Smooth muscle cell (in vitro differentiated cells): ENCODE results near the gene PIEZO2. TPM values are rescaled to one million over a fixed set of nuclear protein-coding genes. Genes with fewer than 3 reads are reported as not detected.
A peak's percentile ranks its signal among the peaks of the same experiment; 100 is the strongest.
"Not testable (repeated sequence)": the region's sequence is repeated elsewhere in the genome, so short reads cannot be mapped to it uniquely, and the experiment has no call there.

Source experiments
- DNase-seq: peaks from one replicate; lab custom pipeline; 2025; ENCODE audit not compliant: unreplicated experiment; lab: John Stamatoyannopoulos, UW
- H2AFZ ChIP-seq: fragments of 200-600 bp; sonication (generic); 2 replicates; pipeline ENCODE4 v1.6.0; 2016; ENCODE audit warnings: antibody characterized with exemption, low read depth, mild to moderate bottlenecking
- H3F3A ChIP-seq: fragments of 200-600 bp; sonication (generic); 2 replicates; pipeline ENCODE4 v1.6.0; 2017; ENCODE audit warnings: antibody characterized with exemption, low read depth
- H3K27ac ChIP-seq: fragments of 200-600 bp; sonication (generic); 2 replicates; pipeline ENCODE4 v1.5.1; 2016; ENCODE audit warnings: low read depth, mild to moderate bottlenecking
- H3K27me3 ChIP-seq: fragments of 200-600 bp; sonication (generic); 2 replicates; pipeline ENCODE4 v1.6.1; 2016; ENCODE audit warnings: low read depth, mild to moderate bottlenecking
- H3K36me3 ChIP-seq: fragments of 200-600 bp; sonication (generic); 2 replicates; pipeline ENCODE4 v1.5.1; 2016; ENCODE audit warnings: low read depth
- H3K4me1 ChIP-seq: fragments of 200-600 bp; sonication (generic); 2 replicates; pipeline ENCODE4 v1.5.1; 2016; ENCODE audit warnings: low read depth
- H3K4me2 ChIP-seq: fragments of 200-600 bp; sonication (generic); 2 replicates; pipeline ENCODE4 v1.6.0; 2016; ENCODE audit warnings: mild to moderate bottlenecking
- H3K4me3 ChIP-seq: fragments of 200-600 bp; sonication (generic); 2 replicates; pipeline ENCODE4 v1.5.1; 2016; ENCODE audit warnings: mild to moderate bottlenecking
- H3K79me2 ChIP-seq: fragments of 200-600 bp; sonication (generic); 2 replicates; pipeline ENCODE4 v1.6.0; 2016; ENCODE audit warnings: low read depth, mild to moderate bottlenecking
- H3K9ac ChIP-seq: fragments of 200-600 bp; sonication (generic); 2 replicates; pipeline ENCODE4 v1.6.0; 2016; ENCODE audit warnings: low read depth
- H3K9me3 ChIP-seq: fragments of 200-600 bp; sonication (generic); replicated peaks from 2 replicates; pipeline ENCODE4 v1.5.1; 2016; ENCODE audit warnings: low read depth
- H4K20me1 ChIP-seq: fragments of 200-600 bp; sonication (generic); 2 replicates; pipeline ENCODE4 v1.6.0; 2016; ENCODE audit warnings: low read depth
- WGBS: methylation state at CpG from one replicate; pipeline ENCODE4 v1.1.7; 2016; ENCODE audit warnings: low lambda C conversion rate; 5-methylcytosine and 5-hydroxymethylcytosine counted together
- polyA plus RNA-seq: library from polyadenylated mRNA; unstranded; fragments of >200 nt; fragmentation: Nextera tagmentation; extraction: Ambion mirVana; gene quantifications from 2 replicates; pipeline ENCODE4 v1.2.1, GENCODE V29; 2016
- total RNA-seq: library from RNA; depleted of rRNA; stranded (reverse); fragments of >200 nt; gene quantifications from 2 replicates; pipeline ENCODE4 v1.2.3, GENCODE V29; 2014
- TF ChIP-seq, protein P1 (sequence below): fragments of 200-600 bp; sonication (generic); IDR thresholded peaks from 2 replicates; pipeline ENCODE4 v1.5.1; 2017; ENCODE audit warnings: borderline replicate concordance, mild to moderate bottlenecking, antibody characterized with exemption; ENCODE audit not compliant: insufficient read depth, poor library complexity, severe bottlenecking

The PIEZO2 gene
- total and polyA plus RNA-seq, 2 experiments from 2014 or later = 1.3 to 4.7 TPM

DNA sequence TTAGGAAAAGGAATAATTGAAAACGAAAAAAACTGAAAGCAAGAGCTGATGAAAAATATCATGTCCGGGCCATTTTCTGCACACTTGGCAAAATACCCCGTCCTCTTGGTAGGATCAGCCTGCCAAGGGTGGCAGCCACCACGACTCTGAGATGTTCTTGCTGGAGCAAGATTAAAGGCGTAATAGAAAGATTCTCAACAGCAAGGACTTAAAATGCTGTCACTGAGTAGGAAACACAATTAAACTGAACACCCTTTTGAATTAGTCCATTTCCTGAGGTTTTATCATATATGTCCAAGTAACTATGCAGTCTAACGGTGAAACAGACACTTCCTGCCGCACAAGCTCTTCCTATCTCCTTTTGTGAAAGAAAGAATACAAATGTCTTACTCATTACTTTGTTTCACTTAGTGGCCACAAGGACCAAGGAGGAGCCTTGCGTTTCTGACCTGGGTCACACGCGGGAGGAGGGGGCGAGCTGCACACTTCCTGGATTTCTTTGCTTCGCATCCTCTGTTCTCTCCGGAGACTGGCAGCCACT lies 222.7 kb downstream of the PIEZO2 start:
- 58% methylated on average over 13 of the region's 13 CpGs for WGBS
- no peak for DNase-seq
- Histone ChIP-seq H3K4me1 (peaks cover 10% of the 10 kb centered on the region), H3K4me3 (no peak overlapping the region), H4K20me1 (no peaks in the 10 kb centered on the region), H3K9ac (no peak overlapping the region), H3K36me3 (no peaks in the 10 kb centered on the region), H3K27me3 (no peaks in the 10 kb centered on the region), H3K79me2 (no peaks in the 10 kb centered on the region), H3K9me3 (no peaks in the 10 kb centered on the region), H2AFZ (no peak overlapping the region), H3K4me2 (peak overlapping the region; percentile 24), H3K27ac (peak overlapping the region; percentile 73), H3F3A (peaks cover 7% of the 10 kb centered on the region)
- TF ChIP-seq, protein P1, sequence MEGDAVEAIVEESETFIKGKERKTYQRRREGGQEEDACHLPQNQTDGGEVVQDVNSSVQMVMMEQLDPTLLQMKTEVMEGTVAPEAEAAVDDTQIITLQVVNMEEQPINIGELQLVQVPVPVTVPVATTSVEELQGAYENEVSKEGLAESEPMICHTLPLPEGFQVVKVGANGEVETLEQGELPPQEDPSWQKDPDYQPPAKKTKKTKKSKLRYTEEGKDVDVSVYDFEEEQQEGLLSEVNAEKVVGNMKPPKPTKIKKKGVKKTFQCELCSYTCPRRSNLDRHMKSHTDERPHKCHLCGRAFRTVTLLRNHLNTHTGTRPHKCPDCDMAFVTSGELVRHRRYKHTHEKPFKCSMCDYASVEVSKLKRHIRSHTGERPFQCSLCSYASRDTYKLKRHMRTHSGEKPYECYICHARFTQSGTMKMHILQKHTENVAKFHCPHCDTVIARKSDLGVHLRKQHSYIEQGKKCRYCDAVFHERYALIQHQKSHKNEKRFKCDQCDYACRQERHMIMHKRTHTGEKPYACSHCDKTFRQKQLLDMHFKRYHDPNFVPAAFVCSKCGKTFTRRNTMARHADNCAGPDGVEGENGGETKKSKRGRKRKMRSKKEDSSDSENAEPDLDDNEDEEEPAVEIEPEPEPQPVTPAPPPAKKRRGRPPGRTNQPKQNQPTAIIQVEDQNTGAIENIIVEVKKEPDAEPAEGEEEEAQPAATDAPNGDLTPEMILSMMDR = no peak

DNA sequence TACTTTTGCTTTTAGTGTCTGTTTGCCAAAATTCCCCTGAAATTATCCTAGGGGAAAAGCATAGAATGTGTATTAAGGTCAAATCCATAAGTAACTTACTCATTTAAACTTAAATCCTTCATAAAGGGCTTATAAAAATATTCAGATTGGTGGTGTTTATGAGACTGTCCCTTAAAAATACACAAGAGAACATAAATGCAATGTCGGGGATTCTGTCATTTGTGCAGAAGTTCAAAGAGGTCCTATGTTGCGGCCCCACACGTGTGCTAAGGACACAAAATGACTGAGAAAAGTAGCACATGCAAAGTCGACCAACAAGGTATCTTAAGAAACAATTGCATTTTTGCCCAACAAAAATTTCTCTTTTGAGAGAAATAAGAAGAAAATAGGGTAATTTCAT lies 225.1 kb downstream of the PIEZO2 start:
- H3K27ac ChIP-seq = no peak overlapping the region
- no peaks in the 10 kb centered on the region for H4K20me1 ChIP-seq
- H3K79me2 ChIP-seq = no peaks in the 10 kb centered on the region
- H3K4me1 ChIP-seq = peaks cover 10% of the 10 kb centered on the region
- H3K9me3 ChIP-seq = no peaks in the 10 kb centered on the region
- H3K4me3 ChIP-seq = no peak overlapping the region
- DNase-seq = no peak
- 94% methylated on average over 4 of the region's 4 CpGs for WGBS
- no peak overlapping the region for H3K4me2 ChIP-seq
- no peaks in the 10 kb centered on the region for H3K27me3 ChIP-seq
- H3F3A ChIP-seq = peaks cover 7% of the 10 kb centered on the region
- H2AFZ ChIP-seq = no peak overlapping the region
- TF ChIP-seq, protein P1 = no peak
- no peaks in the 10 kb centered on the region for H3K36me3 ChIP-seq
- H3K9ac ChIP-seq = no peak overlapping the region

DNA sequence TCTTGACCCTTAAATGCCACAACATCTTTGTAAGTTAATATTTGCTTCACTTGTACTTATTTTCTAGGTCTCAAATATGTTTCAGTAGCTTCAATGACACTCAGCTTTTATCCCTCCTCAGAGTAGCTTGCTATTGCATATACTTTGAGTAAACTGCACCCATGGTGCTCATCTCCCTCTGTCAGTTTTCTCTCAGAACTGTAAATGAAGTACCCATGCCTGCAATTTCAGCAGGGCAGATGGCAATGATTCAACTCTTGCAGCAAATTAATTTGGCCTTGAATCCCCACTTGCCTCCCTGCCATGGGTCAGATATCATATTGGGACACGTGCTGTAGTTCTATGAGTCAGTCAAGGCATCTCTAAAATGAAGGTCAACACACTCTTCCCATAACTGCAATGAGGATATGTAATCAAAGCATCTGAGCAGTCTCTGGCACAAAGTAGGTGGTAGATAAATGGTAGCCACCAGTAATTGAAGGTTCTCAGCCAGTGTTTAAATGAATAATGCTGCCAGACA lies 225.8 kb downstream of the PIEZO2 start:
- DNase-seq = no peak
- Histone ChIP-seq H3K9me3 (no peaks in the 10 kb centered on the region), H4K20me1 (no peaks in the 10 kb centered on the region), H3K79me2 (no peaks in the 10 kb centered on the region), H3K36me3 (no peaks in the 10 kb centered on the region), H3K4me1 (peaks cover 10% of the 10 kb centered on the region), H3F3A (peaks cover 7% of the 10 kb centered on the region), H3K4me3 (no peak overlapping the region), H3K4me2 (no peak overlapping the region), H2AFZ (no peak overlapping the region), H3K9ac (no peak overlapping the region), H3K27me3 (no peaks in the 10 kb centered on the region), H3K27ac (no peak overlapping the region)
- WGBS = 68% methylated on average over 1 of the region's 1 CpG
- TF ChIP-seq, protein P1 = no peak

DNA sequence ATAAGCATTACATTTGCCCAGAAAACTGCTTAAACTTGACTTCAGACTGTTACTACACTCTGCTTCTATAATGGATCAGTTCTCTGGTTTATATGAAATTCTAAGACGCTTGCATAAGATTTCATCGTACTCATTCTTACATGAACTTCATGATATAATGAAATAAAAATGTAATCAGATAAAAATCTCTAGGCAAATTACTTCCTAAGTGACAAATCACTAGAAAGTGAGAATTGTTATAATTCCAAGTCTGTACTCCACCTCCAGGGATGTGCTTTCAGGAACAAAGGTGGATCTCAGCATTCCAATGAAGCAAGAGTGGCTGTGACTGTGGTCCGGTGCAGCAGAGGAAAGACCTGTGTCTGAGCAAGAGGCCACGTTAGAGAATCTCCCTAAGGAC lies 226.2 kb downstream of the PIEZO2 start:
- Histone ChIP-seq H4K20me1 (no peaks in the 10 kb centered on the region), H3K27ac (no peak overlapping the region), H3K4me2 (no peak overlapping the region), H3K9ac (no peak overlapping the region), H3K4me1 (peaks cover 10% of the 10 kb centered on the region), H3K9me3 (no peaks in the 10 kb centered on the region), H3K79me2 (no peaks in the 10 kb centered on the region), H3K4me3 (no peak overlapping the region), H3F3A (peaks cover 7% of the 10 kb centered on the region), H3K36me3 (no peaks in the 10 kb centered on the region), H3K27me3 (no peaks in the 10 kb centered on the region), H2AFZ (no peak overlapping the region)
- DNase-seq = no peak
- WGBS = 93% methylated on average over 4 of the region's 4 CpGs
- TF ChIP-seq, protein P1 = no peak

DNA sequence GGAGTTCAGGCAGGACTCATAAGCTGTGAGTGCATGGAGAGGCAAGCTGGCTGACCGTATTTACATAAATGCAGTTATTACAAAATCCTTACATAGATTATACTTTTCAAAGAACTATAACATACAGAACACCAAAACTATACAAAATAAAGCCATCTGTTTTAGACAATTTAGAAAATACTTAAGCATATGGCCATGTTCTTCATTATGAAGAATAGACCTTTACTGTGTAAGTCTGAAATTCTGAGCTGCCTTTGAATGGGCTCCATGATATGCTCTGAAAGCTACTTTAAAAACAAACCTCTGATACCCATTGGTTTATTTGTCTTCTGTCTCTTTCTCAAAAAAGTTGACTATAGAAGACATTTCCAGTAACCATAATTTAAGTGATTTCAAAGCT lies 226.7 kb downstream of the PIEZO2 start:
- not testable (repeated sequence) for H3K4me2 ChIP-seq, H3K4me3 ChIP-seq, H3K9me3 ChIP-seq, H3F3A ChIP-seq, H3K27me3 ChIP-seq, H4K20me1 ChIP-seq, H3K36me3 ChIP-seq, DNase-seq, H2AFZ ChIP-seq, H3K9ac ChIP-seq, H3K27ac ChIP-seq, H3K79me2 ChIP-seq, H3K4me1 ChIP-seq
- 89% methylated on average over 1 of the region's 1 CpG for WGBS

DNA sequence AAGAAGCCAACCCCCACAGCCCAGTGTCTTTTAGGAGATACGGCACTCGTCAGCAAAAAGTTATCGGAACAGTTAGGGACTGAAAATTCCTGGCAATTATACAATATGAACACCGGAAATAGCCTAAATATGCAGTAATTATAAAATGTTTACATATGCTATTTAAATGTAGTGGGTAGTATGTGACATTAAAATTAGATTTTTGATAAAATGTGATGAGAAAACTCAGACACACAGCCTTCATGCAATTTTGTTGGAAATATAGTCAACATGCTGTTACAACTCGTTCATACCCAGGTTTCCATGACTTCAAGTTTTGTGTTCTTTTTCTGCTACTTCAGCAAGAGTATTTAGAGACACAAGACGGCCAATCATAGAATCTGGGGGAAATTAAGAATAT lies 229.1 kb downstream of the PIEZO2 start:
- H3K4me1 ChIP-seq, H3K4me2 ChIP-seq, H3K9me3 ChIP-seq, H3K36me3 ChIP-seq, H3K27me3 ChIP-seq, H3K9ac ChIP-seq, H4K20me1 ChIP-seq, H3K4me3 ChIP-seq, H3K79me2 ChIP-seq, H2AFZ ChIP-seq, DNase-seq, H3F3A ChIP-seq, H3K27ac ChIP-seq: not testable (repeated sequence)
- 96% methylated on average over 6 of the region's 6 CpGs for WGBS
